Measurements from ENCODE around the gene EBLN2.
A peak's percentile ranks its signal among the peaks of the same experiment; 100 is the strongest.

The EBLN2 gene

GRCh38 chr3:73080216-73080966 lies 18.9 kb downstream of the EBLN2 start:
- H3K27me3 ChIP-seq, result no peaks in the 10 kb centered on the region
- H3K4me3 ChIP-seq (ENCODE audit: low read depth in 1 of 2, low read length in 1 of 2), result no peak overlapping the region
- TF ChIP-seq CTCF (IDR thresholded peaks at IDR 0.05), result no peak
- H3K36me3 ChIP-seq, result no peaks in the 10 kb centered on the region
- H3K9me3 ChIP-seq, result no peaks in the 10 kb centered on the region
- H3K27ac ChIP-seq, result no peak overlapping the region
- H3K4me1 ChIP-seq (ENCODE audit: control insufficient read depth in 1 of 2, insufficient read depth in 1 of 2, low read depth in 1 of 2, low read length in 1 of 2), result no peaks in the 10 kb centered on the region

GRCh38 chr3:73081140-73081539 lies 19.7 kb downstream of the EBLN2 start:
- Histone ChIP-seq H3K27me3 (no peaks in the 10 kb centered on the region), H3K36me3 (no peaks in the 10 kb centered on the region), H3K4me3 (ENCODE audit: low read depth in 1 of 2, low read length in 1 of 2) (no peak overlapping the region), H3K27ac (no peak overlapping the region), H3K9me3 (no peaks in the 10 kb centered on the region), H3K4me1 (ENCODE audit: control insufficient read depth in 1 of 2, insufficient read depth in 1 of 2, low read depth in 1 of 2, low read length in 1 of 2) (peaks cover 0 to 3% of the 10 kb centered on the region in 2 experiments)
- no peak for TF ChIP-seq CTCF (IDR thresholded peaks at IDR 0.05)

GRCh38 chr3:73084170-73084569 lies 22.7 kb downstream of the EBLN2 start:
- H3K4me1 ChIP-seq (ENCODE audit: control insufficient read depth in 1 of 2, insufficient read depth in 1 of 2, low read depth in 1 of 2, low read length in 1 of 2), result peaks cover 0 to 3% of the 10 kb centered on the region in 2 experiments
- TF ChIP-seq CTCF (IDR thresholded peaks at IDR 0.05), result no peak

DNA sequence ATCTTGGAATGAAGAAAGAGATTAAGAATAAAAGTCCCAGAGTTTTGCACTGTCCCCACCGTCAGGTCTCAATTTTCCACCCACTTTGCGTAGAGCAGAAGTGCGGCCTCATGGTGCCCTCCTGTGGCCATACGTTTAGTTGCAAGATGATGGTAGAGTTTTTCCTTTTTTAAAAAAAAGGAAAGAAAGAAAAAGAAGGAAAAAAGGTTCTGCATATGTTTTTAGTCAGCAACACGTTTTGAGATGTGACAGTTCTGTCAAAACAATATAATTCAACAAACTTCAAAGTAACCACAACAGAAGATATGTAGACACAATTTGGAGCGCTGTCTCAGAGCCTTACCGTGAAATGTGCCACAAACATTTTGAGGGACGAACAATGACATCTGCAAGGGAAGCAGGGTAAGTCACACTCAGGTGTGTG lies 24.6 kb downstream of the EBLN2 start:
- H3K4me1 ChIP-seq (ENCODE audit: control insufficient read depth in 1 of 2, insufficient read depth in 1 of 2, low read depth in 1 of 2, low read length in 1 of 2), result peaks cover 0 to 3% of the 10 kb centered on the region in 2 experiments
- H3K36me3 ChIP-seq, result no peaks in the 10 kb centered on the region
- H3K9me3 ChIP-seq, result no peaks in the 10 kb centered on the region
- TF ChIP-seq CTCF (IDR thresholded peaks at IDR 0.05), result peak; percentile 66
- no peaks in the 10 kb centered on the region for H3K27me3 ChIP-seq
- H3K27ac ChIP-seq, result no peak overlapping the region
- no peak overlapping the region for H3K4me3 ChIP-seq (ENCODE audit: low read depth in 1 of 2, low read length in 1 of 2)

More at GRCh38 chr3:73084170-73084569, 22.7 kb downstream of the EBLN2 start:
- no peaks in the 10 kb centered on the region for H3K9me3 ChIP-seq
- no peak overlapping the region for H3K4me3 ChIP-seq (ENCODE audit: low read depth in 1 of 2, low read length in 1 of 2)
- H3K27ac ChIP-seq, result no peak overlapping the region
- H3K27me3 ChIP-seq, result no peaks in the 10 kb centered on the region
- no peaks in the 10 kb centered on the region for H3K36me3 ChIP-seq

GRCh38 chr3:73094129-73094528 lies 32.7 kb downstream of the EBLN2 start:
- Histone ChIP-seq H3K36me3 (no peaks in the 10 kb centered on the region), H3K27ac (peak overlapping the region; percentile 48), H3K9me3 (no peaks in the 10 kb centered on the region), H3K4me1 (ENCODE audit: control insufficient read depth in 1 of 2, insufficient read depth in 1 of 2, low read depth in 1 of 2, low read length in 1 of 2) (peaks cover 21 to 22% of the 10 kb centered on the region in 2 experiments), H3K27me3 (no peaks in the 10 kb centered on the region), H3K4me3 (ENCODE audit: low read depth in 1 of 2, low read length in 1 of 2) (peak overlapping the region; percentile 27 to 38)
- TF ChIP-seq CTCF (IDR thresholded peaks at IDR 0.05), result no peak
